Endothelial cell of umbilical vein (primary cell): Measurements from ENCODE around the gene PPP1R9A. TPM values are rescaled to one million over a fixed set of nuclear protein-coding genes. Genes with fewer than 3 reads are reported as not detected.

ENCODE experiments used
- BruUV-seq: library from RNA; stranded (reverse); fragments of 400-500 nt; replicated peaks from 2 replicates; lab custom pipeline; 2021; lab: Mats Ljungman, UMichigan
- CTCF ChIA-PET: fragments of 300-600, 350-600 bp; sonication (Branson Sonifier 250); formaldehyde crosslinking; loops from one replicate; lab custom pipeline; 2021; ENCODE audit warnings: antibody characterized with exemption, inconsistent platforms; lab: Charles Lee
- POLR2A ChIA-PET: fragments of 300-600, 350-600 bp; sonication (Branson Sonifier 250); formaldehyde crosslinking; loops from one replicate; lab custom pipeline; 2021; ENCODE audit warnings: antibody characterized with exemption, inconsistent platforms; lab: Charles Lee
- DNase-seq: peaks from one replicate; pipeline ENCODE4 v3.0.0-alpha.2; 2011; ENCODE audit warnings: low read depth, low spot score
- FAIRE-seq: peaks from 2 replicates; lab custom pipeline; 2011; peaks lifted over from hg19 to GRCh38; lab: Jason Lieb, UNC
- H2AFZ ChIP-seq: 2 replicates; pipeline ENCODE4 v1.6.0; 2012; ENCODE audit warnings: low read depth, low read length, control low read depth, inconsistent platforms
- H3K27ac ChIP-seq: 2 replicates; pipeline ENCODE4 v1.5.1; 2011; ENCODE audit warnings: low read depth, mild to moderate bottlenecking, control low read depth, low read length, moderate library complexity; ENCODE audit not compliant: insufficient read depth
- H3K27me3 ChIP-seq, 2 experiments: 2 replicates each; pipeline versions ENCODE4 v1.6.0 to v1.6.1; 2011; ENCODE audit warnings: low read length in 2 of 2, mixed read lengths in 1 of 2; ENCODE audit not compliant: control insufficient read depth in 2 of 2, insufficient read depth in 2 of 2
- H3K36me3 ChIP-seq, 2 experiments: 2 replicates in 1 of 2; 3 replicates in 1 of 2; pipeline ENCODE4 v1.5.1; 2011; ENCODE audit warnings: low read length in 2 of 2, mild to moderate bottlenecking in 1 of 2, moderate library complexity in 1 of 2; ENCODE audit not compliant: control insufficient read depth in 2 of 2, insufficient read depth in 2 of 2; ENCODE audit errors: extremely low read depth in 1 of 2
- H3K4me1 ChIP-seq: 3 replicates; pipeline ENCODE4 v1.5.1; 2011; ENCODE audit warnings: mild to moderate bottlenecking, low read length; ENCODE audit not compliant: control insufficient read depth, insufficient read depth; ENCODE audit errors: extremely low read depth
- H3K4me2 ChIP-seq: 2 replicates; pipeline ENCODE4 v1.6.1; 2011; ENCODE audit warnings: low read length, control low read depth, mixed read lengths; ENCODE audit not compliant: insufficient read depth
- H3K4me3 ChIP-seq, 3 experiments: fragments of 200-600 bp in 1 of 3; sonication (generic), shearing (Covaris generic) in 1 of 3; replicated peaks in 1 of 3; 2 replicates each; pipeline ENCODE4 v1.5.1; 2011 to 2016; ENCODE audit warnings: control low read depth in 3 of 3, low read length in 3 of 3, mild to moderate bottlenecking in 2 of 3, inconsistent platforms in 1 of 3, low read depth in 1 of 3, moderate library complexity in 1 of 3; ENCODE audit not compliant: insufficient read depth in 1 of 3
- H3K79me2 ChIP-seq: 2 replicates; pipeline ENCODE4 v1.6.0; 2012; ENCODE audit warnings: low read length, inconsistent platforms; ENCODE audit not compliant: control insufficient read depth, insufficient read depth
- H3K9ac ChIP-seq: replicated peaks from 2 replicates; pipeline ENCODE3; 2011; ENCODE audit warnings: low read length, control low read depth; ENCODE audit not compliant: insufficient read depth; ENCODE audit errors: extremely low read depth
- H3K9me1 ChIP-seq: replicated peaks from 3 replicates; pipeline ENCODE4 v1.6.0; 2011; ENCODE audit warnings: mild to moderate bottlenecking, low read length; ENCODE audit not compliant: control insufficient read depth, insufficient read depth; ENCODE audit errors: extremely low read depth
- H3K9me3 ChIP-seq: replicated peaks from 2 replicates; pipeline ENCODE4 v1.5.1; 2012; ENCODE audit warnings: low read length, inconsistent platforms; ENCODE audit not compliant: control insufficient read depth, insufficient read depth
- H4K20me1 ChIP-seq: replicated peaks from 2 replicates; pipeline ENCODE3; 2011; ENCODE audit warnings: mild to moderate bottlenecking, low read length; ENCODE audit not compliant: control insufficient read depth, insufficient read depth; ENCODE audit errors: extremely low read depth
- CTCF ChIP-seq, 2 donors: IDR thresholded peaks; 1 replicate in 1 of 2; 2 replicates in 1 of 2; pipeline ENCODE4 v1.5.1; 2011; ENCODE audit warnings: low read length in 2 of 2, mild to moderate bottlenecking in 2 of 2, moderate library complexity in 2 of 2, control low read depth in 1 of 2, inconsistent platforms in 1 of 2, low read depth in 1 of 2; ENCODE audit not compliant: insufficient read depth in 1 of 2; ENCODE audit errors: extremely low read depth in 1 of 2
- GATA2 ChIP-seq: IDR thresholded peaks from 2 replicates; pipeline ENCODE4 v1.7.0; 2011; ENCODE audit warnings: low read depth, mild to moderate bottlenecking, moderate library complexity, mixed read lengths, low read length; ENCODE audit not compliant: insufficient read length, insufficient read depth
- JUN ChIP-seq: IDR thresholded peaks from 2 replicates; pipeline ENCODE4 v1.6.1; 2011; ENCODE audit warnings: borderline replicate concordance, low read depth; ENCODE audit not compliant: insufficient read length, insufficient read depth
- MYC ChIP-seq: IDR thresholded peaks from one replicate; pipeline ENCODE4 v1.6.1; 2011; ENCODE audit warnings: mild to moderate bottlenecking, low read depth, low read length
- POLR2AphosphoS5 ChIP-seq: IDR thresholded peaks from 2 replicates; pipeline ENCODE4 v1.6.1; 2012; ENCODE audit warnings: low read depth, mild to moderate bottlenecking, control low read depth, low read length, moderate library complexity; ENCODE audit not compliant: insufficient read depth
- dilution Hi-C: fragments of 300-500 bp; cut with MboI; formaldehyde crosslinking; loops from one replicate; pipeline ENCODE4 v1.15.0; 2019; ENCODE audit warnings: low sequenced_read_pairs; ENCODE audit not compliant: extremely low pct_ligation_motif_present
- intact Hi-C: fragments of 100-400 bp; cut with micrococcal nuclease; formaldehyde crosslinking; loops from one replicate; pipeline ENCODE4 v1.10.0; 2022
- polyA plus RNA-seq, 4 experiments: library from polyadenylated mRNA; depleted of rRNA in 3 of 4; stranded (reverse) in 3 of 4; unstranded in 1 of 4; fragments of >200 nt; gene quantifications; 2 replicates each; pipeline versions ENCODE4 v1.2.1 to v1.2.3, GENCODE V29; 2011 to 2012; ENCODE audit warnings: missing spikeins in 1 of 4
- total RNA-seq: library from RNA; stranded (reverse); gene quantifications from 2 replicates; pipeline ENCODE4 v1.2.3, GENCODE V29; 2021
- TF ChIP-seq, protein P1 (sequence below): IDR thresholded peaks from 2 replicates; pipeline ENCODE4 v1.6.1; 2011; ENCODE audit not compliant: insufficient read depth, insufficient read length

PPP1R9A gene
- total and polyA plus RNA-seq, 2 donors (not counting 3 experiments of a cell fraction or from before 2014, with no cell fraction given), result 0.50 to 3.0 TPM

GRCh38 chr7:94913391-94913790, 6.0 kb downstream of the PPP1R9A start:
- FAIRE-seq, result no peak
- peaks cover 15 to 18% of the 10 kb centered on the region in 2 experiments for H3K27me3 ChIP-seq
- H3K36me3 ChIP-seq, result no peaks in the 10 kb centered on the region
- DNase-seq, result no peak
- H3K27ac ChIP-seq, result no peak overlapping the region
- BruUV-seq, result no TSS peak
- POLR2A ChIA-PET, result no interaction called here
- no peak for TF ChIP-seq MYC
- no peak for TF ChIP-seq JUN
- TF ChIP-seq POLR2AphosphoS5, result no peak
- TF ChIP-seq, protein P1, sequence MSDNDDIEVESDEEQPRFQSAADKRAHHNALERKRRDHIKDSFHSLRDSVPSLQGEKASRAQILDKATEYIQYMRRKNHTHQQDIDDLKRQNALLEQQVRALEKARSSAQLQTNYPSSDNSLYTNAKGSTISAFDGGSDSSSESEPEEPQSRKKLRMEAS, result no peak
- TF ChIP-seq GATA2, result no peak
- no peak for TF ChIP-seq CTCF (IDR thresholded peaks at IDR 0.05; ENCODE audit: extremely low read depth in 1 of 2, insufficient read depth in 1 of 2, low read depth in 1 of 2, low read length in 2 of 2)
- no peak overlapping the region for H3K4me2 ChIP-seq
- dilution Hi-C loops, result no loop called here
- no peaks in the 10 kb centered on the region for H3K9me1 ChIP-seq
- no peaks in the 10 kb centered on the region for H3K4me1 ChIP-seq
- CTCF ChIA-PET, result interaction anchor here (0.7 kb wide), 1 partner anchor 464 kb away, joined by 4 read pairs; no protein-coding TSS in a partner anchor
- H3K9ac ChIP-seq, result no peak overlapping the region
- H3K79me2 ChIP-seq, result no peaks in the 10 kb centered on the region
- intact Hi-C loops, result no loop called here
- H3K4me3 ChIP-seq, result no peak overlapping the region
- no peaks in the 10 kb centered on the region for H3K9me3 ChIP-seq
- no peak overlapping the region for H2AFZ ChIP-seq
- no peaks in the 10 kb centered on the region for H4K20me1 ChIP-seq
